T-helper 2 cell treated with Interferon-gamma antibody and Interleukin-4, amounts not matched to agents 5 μg/mL and 100 μg/mL, for 36 hours (primary cell): ENCODE data around the gene FOXP1.

Source experiments
- DNase-seq: peaks from one replicate; pipeline ENCODE4 v3.0.0; 2021; ENCODE audit warnings: low spot score
- H3K27ac Mint-ChIP-seq: one replicate; pipeline ENCODE4 v1.8.0; 2021; ENCODE audit warnings: mild to moderate bottlenecking, mixed read lengths
- H3K27me3 Mint-ChIP-seq: one replicate; pipeline ENCODE4 v1.8.0; 2021; ENCODE audit warnings: low read depth, mixed read lengths
- H3K36me3 Mint-ChIP-seq: one replicate; pipeline ENCODE4 v1.8.0; 2021; ENCODE audit warnings: low read depth, mixed read lengths
- H3K4me1 Mint-ChIP-seq: one replicate; pipeline ENCODE4 v1.8.0; 2021; ENCODE audit warnings: low read depth, mixed read lengths
- H3K4me3 Mint-ChIP-seq: one replicate; pipeline ENCODE4 v1.8.0; 2022; ENCODE audit warnings: mild to moderate bottlenecking, moderate library complexity, mixed read lengths
- H3K9me3 Mint-ChIP-seq: one replicate; pipeline ENCODE4 v1.8.0; 2021; ENCODE audit warnings: mixed read lengths

The FOXP1 gene

DNA sequence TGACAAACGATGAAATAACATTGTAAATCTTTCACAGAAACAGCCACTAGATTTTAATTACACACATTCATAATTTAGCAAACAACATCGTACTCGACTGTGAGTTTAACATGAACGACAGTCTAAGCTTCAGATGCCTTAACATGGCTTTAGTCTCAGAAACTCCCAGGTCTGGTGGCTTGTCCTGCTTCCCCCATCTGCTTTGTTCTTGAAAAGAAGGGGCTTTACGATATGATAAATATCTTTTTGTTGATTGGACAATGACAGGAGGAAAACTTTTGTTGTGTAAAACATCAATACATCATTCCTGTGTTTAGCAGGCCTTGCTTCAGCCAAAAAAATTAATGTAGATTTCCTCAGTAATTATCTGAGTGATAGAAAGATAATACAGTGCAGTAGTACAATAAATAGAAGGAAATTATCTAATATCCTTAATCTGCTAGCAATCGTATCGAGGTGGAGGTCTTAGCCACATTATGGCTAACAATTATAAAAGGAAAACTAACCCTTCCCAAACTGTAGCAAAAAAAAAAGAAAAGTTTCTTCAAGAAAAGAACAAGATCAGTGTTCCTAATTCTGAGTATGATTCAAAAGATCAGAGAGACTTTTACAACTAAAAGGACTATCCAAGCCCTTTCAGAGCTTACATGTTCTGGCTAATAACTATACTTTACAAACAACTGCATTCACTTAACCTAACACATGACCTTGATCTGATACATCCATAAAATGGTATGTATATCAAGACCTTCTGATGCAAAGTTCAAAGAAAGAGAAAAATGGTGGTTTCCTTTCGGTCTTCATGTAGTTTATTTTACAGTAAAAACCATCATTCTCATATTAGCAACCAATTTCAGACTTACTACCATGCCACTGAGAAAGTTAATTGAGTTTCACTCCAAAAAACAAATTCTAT lies 535.7 kb downstream of the FOXP1 start:
- no peaks in the 10 kb centered on the region for H3K27me3 Mint-ChIP-seq
- H3K4me1 Mint-ChIP-seq, result peaks cover 61% of the 10 kb centered on the region
- DNase-seq, result no peak
- H3K36me3 Mint-ChIP-seq, result peaks cover 80% of the 10 kb centered on the region
- H3K27ac Mint-ChIP-seq, result peak overlapping the region; percentile 51
- H3K4me3 Mint-ChIP-seq, result no peak overlapping the region
- H3K9me3 Mint-ChIP-seq, result no peaks in the 10 kb centered on the region

DNA sequence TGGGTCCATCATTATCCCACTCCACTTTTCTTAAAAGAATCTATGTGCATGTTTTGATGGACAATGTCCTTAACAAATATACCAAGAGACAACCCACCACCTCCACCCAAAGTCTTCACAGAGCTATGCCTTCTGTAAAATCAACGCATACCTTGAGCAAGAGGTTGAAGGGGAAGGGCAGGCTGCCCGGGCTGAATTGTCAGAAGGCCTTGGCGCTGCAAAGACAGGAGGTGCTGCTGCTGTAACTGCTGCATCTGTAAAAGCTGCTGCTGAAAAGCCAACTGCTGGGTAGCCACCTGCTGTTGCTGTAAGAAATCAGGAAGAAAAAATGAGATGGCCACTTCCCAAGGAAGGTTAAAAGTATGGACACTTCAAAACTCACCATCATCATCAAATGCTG lies 536.7 kb downstream of the FOXP1 start:
- no peak for DNase-seq
- H3K27ac Mint-ChIP-seq, result no peak overlapping the region
- peaks cover 65% of the 10 kb centered on the region for H3K4me1 Mint-ChIP-seq
- peaks cover 75% of the 10 kb centered on the region for H3K36me3 Mint-ChIP-seq
- H3K4me3 Mint-ChIP-seq, result no peak overlapping the region
- no peaks in the 10 kb centered on the region for H3K27me3 Mint-ChIP-seq
- H3K9me3 Mint-ChIP-seq, result no peaks in the 10 kb centered on the region

DNA sequence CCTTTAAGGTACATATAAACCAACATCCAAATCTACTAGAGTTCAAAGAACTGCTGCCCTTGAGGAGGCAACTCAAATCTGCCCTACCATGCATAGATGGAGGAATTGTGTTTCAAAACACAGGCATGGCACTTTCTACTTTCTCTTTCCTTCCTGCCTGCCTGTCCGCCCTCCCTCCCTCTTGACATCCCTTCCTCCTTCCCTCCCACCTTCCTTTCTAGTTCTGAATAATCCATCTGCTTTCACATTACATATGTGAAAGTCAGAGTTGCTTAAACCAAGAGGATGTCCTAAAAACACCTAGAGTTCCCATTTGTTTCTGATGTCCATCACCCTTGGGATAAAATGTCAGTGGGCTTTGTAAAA lies 537.6 kb downstream of the FOXP1 start:
- Mint-ChIP-seq H3K4me3 (peak overlapping the region; percentile 14), H3K9me3 (no peaks in the 10 kb centered on the region), H3K36me3 (peaks cover 76% of the 10 kb centered on the region), H3K27me3 (no peaks in the 10 kb centered on the region), H3K27ac (peak overlapping the region; percentile 51), H3K4me1 (peaks cover 60% of the 10 kb centered on the region)
- peak; percentile 45 for DNase-seq

DNA sequence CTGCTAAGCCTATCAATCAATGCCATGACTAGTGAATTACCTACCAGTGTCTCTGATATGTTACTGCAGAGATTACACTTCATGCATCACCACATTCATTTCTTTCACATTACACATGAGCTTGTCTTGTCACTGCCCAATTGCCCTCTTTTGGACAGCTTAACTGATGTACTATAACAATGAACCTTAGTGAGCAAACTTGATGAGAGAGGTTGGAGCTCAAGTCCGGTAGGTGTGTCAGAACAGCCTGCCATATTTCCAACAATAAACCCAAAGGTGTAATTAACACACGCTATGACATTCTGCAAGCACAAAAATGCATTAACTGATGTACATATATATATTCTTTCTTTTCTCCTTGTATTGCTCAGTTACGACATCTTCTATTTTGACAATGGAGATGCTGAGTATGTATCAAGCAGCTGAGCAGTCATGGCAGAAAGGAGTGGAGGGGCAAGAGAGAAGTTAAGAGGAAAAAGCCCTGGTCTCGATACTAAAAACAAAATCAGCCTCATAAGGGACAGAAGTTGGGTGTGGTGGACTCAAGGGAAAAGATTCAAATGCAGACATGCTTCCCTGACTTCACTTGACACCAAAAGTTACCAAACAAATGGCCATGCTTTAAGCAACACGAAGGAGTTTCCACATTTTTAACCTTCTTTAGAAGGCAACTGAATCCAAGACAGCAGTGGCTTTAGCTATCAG lies 538.2 kb downstream of the FOXP1 start:
- Mint-ChIP-seq H3K27ac (peak overlapping the region; percentile 51), H3K4me1 (peaks cover 58% of the 10 kb centered on the region), H3K9me3 (no peaks in the 10 kb centered on the region), H3K36me3 (peaks cover 78% of the 10 kb centered on the region), H3K4me3 (peak overlapping the region; percentile 14), H3K27me3 (no peaks in the 10 kb centered on the region)
- no peak for DNase-seq

DNA sequence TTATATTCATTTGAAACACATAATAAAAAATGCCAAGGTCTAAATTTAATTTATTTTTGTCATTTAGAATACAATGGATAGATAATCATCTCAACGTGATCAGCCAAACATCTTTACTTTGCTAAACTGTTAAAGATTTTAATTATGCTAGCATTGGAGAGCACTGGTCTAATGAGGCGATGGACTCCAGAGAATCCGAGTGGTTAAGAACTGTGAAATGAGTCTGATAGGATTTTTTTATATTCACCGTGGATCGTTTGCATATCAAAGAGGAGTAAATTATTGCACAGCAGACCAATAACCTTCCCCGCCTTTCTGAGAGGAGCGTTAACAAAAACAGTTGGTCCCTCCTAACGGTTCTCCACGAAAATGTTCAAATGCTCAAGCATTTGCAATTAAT lies 540.8 kb downstream of the FOXP1 start:
- Mint-ChIP-seq H3K4me3 (no peak overlapping the region), H3K36me3 (peaks cover 70% of the 10 kb centered on the region), H3K27ac (no peak overlapping the region), H3K9me3 (no peaks in the 10 kb centered on the region), H3K4me1 (peaks cover 50% of the 10 kb centered on the region), H3K27me3 (no peaks in the 10 kb centered on the region)
- no peak for DNase-seq

DNA sequence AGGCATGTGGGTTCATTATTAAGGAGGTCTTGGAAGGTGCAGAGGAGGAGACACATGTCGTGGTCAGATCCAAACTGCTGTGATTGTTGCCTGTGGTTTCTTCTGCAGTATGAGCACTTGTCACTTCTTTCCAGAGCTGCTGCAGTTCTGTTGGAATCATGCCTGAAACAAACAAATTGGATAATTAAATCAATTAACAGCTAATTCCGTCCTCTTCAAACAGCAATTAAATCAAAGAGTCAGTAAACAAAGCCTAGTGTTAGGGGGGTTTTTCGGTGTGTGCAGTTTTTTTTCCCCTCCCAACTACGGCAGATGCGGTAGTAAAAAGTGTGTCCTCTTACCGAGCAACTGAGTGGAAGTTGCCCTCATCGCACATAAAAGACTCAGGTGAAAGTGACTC lies 542.2 kb downstream of the FOXP1 start:
- peaks cover 66% of the 10 kb centered on the region for H3K36me3 Mint-ChIP-seq
- peak overlapping the region; percentile 42 for H3K27ac Mint-ChIP-seq
- H3K27me3 Mint-ChIP-seq, result no peaks in the 10 kb centered on the region
- DNase-seq, result no peak
- no peaks in the 10 kb centered on the region for H3K9me3 Mint-ChIP-seq
- H3K4me3 Mint-ChIP-seq, result no peak overlapping the region
- H3K4me1 Mint-ChIP-seq, result peaks cover 42% of the 10 kb centered on the region

DNA sequence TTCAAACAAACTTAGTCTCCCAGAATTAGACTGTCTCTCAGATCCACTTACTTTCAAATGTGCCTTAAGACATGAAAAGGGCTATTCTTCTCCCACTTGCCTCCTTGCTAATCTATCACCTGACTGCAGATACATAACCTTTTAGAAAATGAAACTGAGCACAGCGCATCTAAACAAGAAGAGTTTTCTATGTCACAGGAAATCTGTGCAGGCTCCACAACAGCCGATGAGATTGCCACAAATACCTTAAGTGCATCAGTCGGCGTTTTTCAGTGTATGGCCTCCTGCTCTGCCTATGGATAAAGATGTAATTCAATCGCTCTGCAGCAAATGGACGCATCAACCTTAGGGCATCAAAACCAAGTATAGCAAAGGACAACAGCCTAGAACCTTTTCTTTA lies 544.2 kb downstream of the FOXP1 start:
- H3K9me3 Mint-ChIP-seq, result no peaks in the 10 kb centered on the region
- peaks cover 55% of the 10 kb centered on the region for H3K36me3 Mint-ChIP-seq
- H3K27ac Mint-ChIP-seq, result peak overlapping the region; percentile 75
- H3K27me3 Mint-ChIP-seq, result no peaks in the 10 kb centered on the region
- DNase-seq, result no peak
- H3K4me1 Mint-ChIP-seq, result peaks cover 37% of the 10 kb centered on the region
- H3K4me3 Mint-ChIP-seq, result peak overlapping the region; percentile 55

DNA sequence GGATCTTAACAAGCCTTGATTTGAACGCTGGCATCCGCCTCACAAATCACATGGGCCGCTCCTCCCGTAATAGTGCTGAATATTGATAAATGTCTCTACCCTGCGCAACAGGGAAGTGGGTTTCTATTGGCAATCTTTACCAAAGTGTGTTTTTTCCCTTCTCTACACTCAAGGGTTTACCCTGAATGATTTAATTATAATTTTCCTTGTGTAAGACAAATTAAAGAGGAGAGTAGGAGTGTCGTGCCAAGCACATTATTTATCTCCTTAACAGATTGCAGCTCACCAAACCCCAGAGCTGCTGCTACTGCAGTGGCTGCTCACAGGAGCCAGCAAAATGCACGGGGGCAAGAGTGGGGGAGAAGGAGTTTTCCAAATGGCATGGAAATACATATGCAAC lies 545.8 kb downstream of the FOXP1 start:
- DNase-seq, result no peak
- Mint-ChIP-seq H3K9me3 (no peaks in the 10 kb centered on the region), H3K27ac (peak overlapping the region; percentile 51), H3K4me1 (peaks cover 42% of the 10 kb centered on the region), H3K4me3 (no peak overlapping the region), H3K27me3 (no peaks in the 10 kb centered on the region), H3K36me3 (peaks cover 60% of the 10 kb centered on the region)

DNA sequence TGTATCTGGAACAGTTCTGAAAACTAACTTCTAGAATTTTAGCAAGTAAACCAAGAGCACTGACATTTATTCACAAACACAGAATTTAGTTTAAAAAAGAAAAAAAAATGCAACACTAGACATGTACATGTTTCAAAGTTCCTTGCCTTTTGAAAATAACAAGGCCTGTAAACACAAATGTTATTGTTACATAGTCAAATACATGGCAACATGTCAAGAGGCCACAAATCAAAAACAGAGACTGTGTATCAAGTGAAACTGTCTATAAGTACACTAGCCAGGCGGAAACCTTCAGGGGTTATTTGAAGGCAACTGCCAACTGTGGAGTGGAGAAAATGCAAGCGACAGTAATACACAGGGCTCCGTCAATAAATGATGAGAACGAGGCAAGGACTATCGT lies 547.6 kb downstream of the FOXP1 start:
- peaks cover 50% of the 10 kb centered on the region for H3K4me1 Mint-ChIP-seq
- no peaks in the 10 kb centered on the region for H3K9me3 Mint-ChIP-seq
- H3K4me3 Mint-ChIP-seq, result no peak overlapping the region
- DNase-seq, result no peak
- no peaks in the 10 kb centered on the region for H3K27me3 Mint-ChIP-seq
- H3K36me3 Mint-ChIP-seq, result peaks cover 65% of the 10 kb centered on the region
- peak overlapping the region; percentile 28 for H3K27ac Mint-ChIP-seq

DNA sequence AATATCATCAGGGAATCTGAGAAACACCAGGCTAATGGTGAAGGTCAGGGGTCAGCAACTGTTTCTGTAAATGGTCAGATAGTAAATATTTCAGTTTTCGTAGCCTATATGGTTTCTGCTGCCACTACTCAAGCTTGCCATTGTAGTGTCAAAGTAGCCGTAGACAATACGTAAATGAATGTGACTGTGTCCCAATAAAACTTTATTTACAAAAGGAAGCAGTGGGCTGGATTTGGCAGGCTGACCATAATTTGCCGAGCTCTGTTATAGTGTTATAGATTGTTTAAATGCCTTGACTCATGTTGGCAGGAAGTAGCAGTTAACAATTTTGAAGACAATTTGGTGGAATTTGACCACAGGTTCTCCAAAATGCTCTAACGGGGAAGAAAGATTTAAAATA lies 548.2 kb downstream of the FOXP1 start:
- Mint-ChIP-seq H3K4me3 (no peak overlapping the region), H3K27ac (peak overlapping the region; percentile 28), H3K9me3 (no peaks in the 10 kb centered on the region), H3K36me3 (peaks cover 65% of the 10 kb centered on the region), H3K27me3 (no peaks in the 10 kb centered on the region), H3K4me1 (peaks cover 46% of the 10 kb centered on the region)
- no peak for DNase-seq

DNA sequence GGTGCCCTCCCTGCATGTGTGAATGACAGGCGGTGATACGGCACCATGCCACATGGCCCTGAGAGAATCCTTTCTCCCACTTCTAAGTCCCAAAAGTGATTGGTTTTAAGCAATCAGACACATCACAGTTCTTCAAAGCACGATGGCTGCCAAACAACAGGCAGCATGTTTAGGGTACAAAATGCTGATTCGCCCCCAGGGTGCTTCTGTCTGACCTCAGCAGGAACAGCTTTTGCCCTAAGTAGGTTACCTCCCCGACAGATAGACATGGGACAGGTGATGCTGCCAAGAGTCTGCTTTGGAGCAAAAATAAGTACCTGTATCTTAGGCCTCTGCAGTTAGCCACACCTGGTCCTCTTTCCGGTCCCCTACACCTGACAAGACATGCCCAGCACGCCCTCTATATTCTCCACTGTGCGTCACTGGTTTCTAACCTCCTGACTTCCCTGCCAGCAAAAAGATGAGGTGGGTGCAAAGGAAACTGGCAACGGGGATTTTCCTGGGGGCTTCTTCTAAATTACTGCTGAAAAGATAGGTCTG lies 549.8 kb downstream of the FOXP1 start:
- DNase-seq, result no peak
- Mint-ChIP-seq H3K9me3 (no peaks in the 10 kb centered on the region), H3K4me3 (no peak overlapping the region), H3K27ac (peak overlapping the region; percentile 5), H3K36me3 (peaks cover 62% of the 10 kb centered on the region), H3K27me3 (no peaks in the 10 kb centered on the region), H3K4me1 (peaks cover 37% of the 10 kb centered on the region)

DNA sequence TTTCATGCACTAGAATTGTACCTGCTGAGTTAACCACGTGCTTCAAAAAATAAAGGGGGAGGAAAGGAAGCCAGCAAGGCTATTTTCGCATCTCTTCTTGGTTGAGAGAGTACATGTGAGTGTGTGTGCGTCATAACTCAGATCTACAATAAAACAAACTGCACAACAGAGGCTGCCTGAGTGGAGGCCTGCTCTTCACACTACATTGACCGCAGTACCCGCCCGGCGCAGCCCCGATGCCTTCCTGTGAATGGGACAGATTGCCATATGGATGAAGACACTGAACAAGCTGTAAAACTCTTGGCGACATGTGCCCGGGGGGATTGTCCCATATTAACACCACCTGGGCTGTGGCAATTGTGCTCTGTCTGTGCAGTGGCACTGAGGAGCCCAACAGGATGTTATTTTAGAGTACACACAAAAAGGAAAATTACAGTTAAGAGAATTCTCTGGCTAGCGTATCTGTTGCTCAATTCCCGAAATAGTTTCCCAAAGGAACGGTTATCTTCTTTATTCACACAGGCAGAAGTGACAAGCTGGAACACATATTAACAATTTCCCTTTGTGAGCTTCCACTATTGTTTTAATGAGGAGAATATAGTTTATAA lies 551.5 kb downstream of the FOXP1 start:
- H3K4me3 Mint-ChIP-seq, result no peak overlapping the region
- H3K27me3 Mint-ChIP-seq, result no peaks in the 10 kb centered on the region
- DNase-seq, result no peak
- H3K9me3 Mint-ChIP-seq, result no peaks in the 10 kb centered on the region
- peak overlapping the region; percentile 32 for H3K27ac Mint-ChIP-seq
- peaks cover 52% of the 10 kb centered on the region for H3K36me3 Mint-ChIP-seq
- H3K4me1 Mint-ChIP-seq, result peaks cover 35% of the 10 kb centered on the region

DNA sequence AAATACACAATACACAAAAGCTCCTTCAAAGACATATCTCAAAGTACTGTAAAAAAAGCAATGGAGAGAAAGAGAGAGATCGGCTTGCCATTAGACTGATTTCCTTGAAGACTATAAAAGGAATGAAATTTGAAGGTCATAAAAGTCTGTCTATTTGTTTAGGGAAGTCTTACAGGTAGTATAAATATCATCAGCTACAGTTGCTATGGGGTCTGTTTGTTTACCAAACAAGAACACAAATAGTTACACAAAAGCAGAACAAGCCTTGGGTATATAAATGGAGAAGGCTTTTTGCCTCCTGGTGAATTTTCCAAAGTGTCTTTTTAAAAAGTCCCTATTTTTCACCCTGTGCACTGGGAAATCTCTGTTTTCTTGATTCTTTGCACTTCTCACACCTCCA lies 552.3 kb downstream of the FOXP1 start:
- Mint-ChIP-seq H3K36me3 (peaks cover 55% of the 10 kb centered on the region), H3K27ac (peak overlapping the region; percentile 72), H3K4me3 (no peak overlapping the region), H3K4me1 (peaks cover 39% of the 10 kb centered on the region), H3K27me3 (no peaks in the 10 kb centered on the region), H3K9me3 (no peaks in the 10 kb centered on the region)
- DNase-seq, result no peak

DNA sequence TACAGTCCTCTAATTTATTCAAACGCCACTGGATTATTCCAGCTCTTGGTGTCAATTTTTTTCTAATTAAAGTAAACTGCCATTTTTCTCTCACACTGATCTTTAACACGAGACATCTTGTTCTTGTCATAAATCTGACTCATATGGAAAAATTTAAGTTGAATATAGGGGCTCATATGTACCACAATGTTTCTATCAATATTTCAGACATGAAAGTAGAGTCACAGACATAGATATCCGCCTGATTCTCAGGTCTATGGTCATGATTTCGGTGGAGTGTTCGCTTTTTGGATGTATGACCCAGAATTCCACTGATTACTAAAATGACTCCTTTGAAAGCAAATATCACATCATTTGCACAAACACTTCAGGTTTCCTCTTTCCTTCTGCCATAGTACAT lies 552.8 kb downstream of the FOXP1 start:
- Mint-ChIP-seq H3K27me3 (no peaks in the 10 kb centered on the region), H3K4me3 (no peak overlapping the region), H3K9me3 (no peaks in the 10 kb centered on the region), H3K27ac (peak overlapping the region; percentile 51), H3K36me3 (peaks cover 55% of the 10 kb centered on the region), H3K4me1 (peaks cover 41% of the 10 kb centered on the region)
- DNase-seq, result no peak
